Activated T-cell treated with anti-CD3 and anti-CD28 coated beads for 4 hours (primary cell): Measurements from ENCODE around the gene GAS7.
"Not testable (repeated sequence)": the region's sequence is repeated elsewhere in the genome, so short reads cannot be mapped to it uniquely, and the experiment has no call there.

Experiments used
- DNase-seq: peaks from one replicate; pipeline ENCODE4 v3.0.0-alpha.2; 2020

Gene GAS7

GRCh38 chr17:10045871-10046658 is 152.3 kb downstream of the GAS7 start:
- DNase-seq: no peak

DNA sequence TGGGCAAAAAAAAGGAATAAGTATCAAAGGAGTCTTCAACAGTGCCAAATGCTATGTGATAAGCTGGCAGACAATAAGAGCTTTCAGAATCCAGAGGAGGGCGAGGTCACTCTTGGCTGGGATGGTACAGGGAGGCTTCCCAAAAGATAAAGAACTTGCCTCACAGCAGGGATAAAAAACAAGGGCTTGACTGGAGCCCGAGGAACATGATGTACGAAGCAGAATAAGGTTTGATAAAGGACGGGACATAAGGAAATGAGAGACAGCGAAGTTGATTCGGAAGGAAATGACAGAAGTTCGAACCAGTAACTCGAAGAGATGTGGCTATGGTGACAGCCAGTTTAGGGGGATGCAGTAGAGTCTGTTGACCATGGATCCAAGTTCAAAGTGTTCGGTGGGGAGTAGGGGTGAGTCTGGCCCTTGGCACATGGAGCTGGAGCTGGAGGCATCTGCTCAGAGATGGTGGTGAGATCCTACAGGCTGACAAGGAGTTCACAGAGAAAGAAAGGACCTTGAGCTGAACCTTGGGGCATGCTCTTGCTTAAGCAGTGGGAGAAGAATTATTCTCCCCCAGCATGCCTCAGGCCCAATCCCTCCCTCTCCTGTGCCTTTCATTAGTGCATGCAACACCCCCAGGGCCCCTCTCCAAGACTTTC is 155.7 kb downstream of the GAS7 start:
- DNase-seq: no peak

DNA sequence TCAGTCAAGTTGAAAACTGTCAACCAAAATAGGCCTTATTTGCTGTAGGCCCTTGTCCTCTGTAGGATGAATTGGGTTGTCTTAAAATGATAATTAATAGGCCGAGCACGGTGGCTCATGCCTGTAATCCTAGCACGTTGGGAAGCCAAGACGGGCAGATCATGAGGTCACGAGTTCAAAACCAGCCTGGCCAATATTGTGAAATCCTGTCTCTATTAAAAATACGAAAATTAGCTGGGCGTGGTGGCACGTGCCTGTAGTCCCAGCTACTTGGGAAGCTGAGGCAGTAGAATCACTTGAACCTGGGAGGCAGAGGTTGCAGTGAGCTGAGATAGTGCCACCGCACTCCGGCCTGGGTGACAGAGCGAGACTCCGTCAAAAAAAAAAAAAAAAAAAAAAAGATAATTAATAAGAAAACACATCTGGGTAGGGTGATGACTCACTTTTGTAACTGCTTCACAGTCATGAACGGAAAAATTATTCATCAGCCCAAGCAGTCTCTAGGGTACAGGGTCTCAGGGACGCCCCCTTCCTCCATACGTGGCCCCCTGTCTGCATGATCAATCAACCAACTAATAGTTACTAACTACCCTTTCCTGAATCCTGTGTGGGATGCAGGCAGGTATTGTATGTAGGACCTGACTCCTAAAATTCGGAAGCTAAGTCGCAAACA is 156.4 kb downstream of the GAS7 start:
- DNase-seq: no peak

- DNase-seq: no peak
Observed at GRCh38 chr17:10041287-10041612, 157.2 kb downstream of the GAS7 start.

GRCh38 chr17:10036511-10037061 is 161.8 kb downstream of the GAS7 start:
- no peak for DNase-seq

GRCh38 chr17:10035885-10036284 is 162.5 kb downstream of the GAS7 start:
- no peak for DNase-seq

DNA sequence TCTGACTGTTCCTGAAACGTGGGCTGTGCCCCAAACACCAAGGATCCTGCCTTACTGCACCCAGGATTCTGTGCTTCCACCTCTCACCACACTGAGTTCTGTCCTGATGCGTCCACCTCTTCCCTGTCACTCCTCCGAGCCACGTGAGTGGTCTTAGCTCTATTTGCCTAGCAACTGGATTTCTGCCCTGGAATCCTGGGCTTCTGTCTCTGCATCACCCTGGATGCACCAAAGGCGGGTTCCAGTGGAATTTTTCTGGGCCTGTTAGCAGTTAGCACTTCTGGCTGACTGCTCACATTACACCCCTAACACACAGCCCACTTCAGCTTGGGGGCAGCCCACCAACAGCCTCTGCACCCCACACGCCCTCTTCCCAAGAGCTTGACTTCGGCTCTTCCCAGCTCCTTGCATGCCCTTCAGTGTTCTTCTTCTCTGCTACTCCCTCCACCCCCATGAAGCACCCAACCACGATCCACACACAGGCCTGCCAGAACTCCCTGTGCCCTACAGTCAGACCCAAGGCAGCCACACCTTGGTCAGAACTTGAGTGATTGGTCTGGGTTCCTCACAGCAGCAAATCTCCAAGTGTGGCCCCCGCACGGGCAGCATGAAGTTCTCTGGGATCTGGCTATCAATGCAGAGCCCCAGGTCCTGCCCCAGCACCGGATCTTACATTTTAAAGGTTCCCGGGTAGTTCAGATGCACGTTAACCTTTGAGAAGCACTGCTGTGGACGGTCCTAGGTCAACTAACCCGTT is 163.5 kb downstream of the GAS7 start:
- no peak for DNase-seq

DNA sequence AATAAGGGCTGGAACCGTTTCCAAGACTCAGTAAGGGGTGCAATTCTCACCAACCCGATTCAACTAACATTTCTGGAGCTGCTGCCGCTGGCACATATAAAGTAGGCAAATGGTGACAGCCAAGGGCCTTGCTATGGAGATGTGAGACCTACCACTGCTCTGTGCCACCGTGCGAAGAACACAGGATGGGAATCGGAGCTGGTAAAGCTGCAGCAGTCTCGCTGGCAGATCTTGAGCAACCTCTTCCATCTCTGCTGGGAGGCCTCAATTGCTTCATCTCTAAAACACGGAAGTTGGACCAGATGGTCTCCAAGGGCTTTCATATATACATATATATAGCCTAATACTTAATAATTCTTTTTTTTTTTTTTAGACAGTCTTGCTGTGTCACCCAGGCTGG is 164.4 kb downstream of the GAS7 start:
- no peak for DNase-seq

DNA sequence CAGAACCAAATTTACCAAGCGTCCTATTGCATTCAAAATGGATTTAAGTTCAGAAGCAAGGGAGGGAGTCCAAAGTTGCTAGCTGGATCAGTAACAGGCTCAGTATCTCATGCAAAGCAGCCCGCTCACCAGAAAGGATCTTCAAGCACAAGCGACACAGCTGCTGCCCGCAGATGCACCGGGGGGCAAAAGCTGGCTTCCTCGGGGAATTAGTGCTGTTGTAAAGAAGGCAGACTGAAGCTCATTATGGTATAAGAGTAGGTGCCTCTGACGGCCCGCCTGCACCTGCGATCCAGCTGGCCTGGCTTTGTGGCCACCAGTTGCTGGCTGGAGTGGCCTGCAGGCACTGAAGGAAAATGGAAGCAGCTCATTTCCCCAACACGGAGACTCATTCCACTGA is 165.0 kb downstream of the GAS7 start:
- no peak for DNase-seq

GRCh38 chr17:10032118-10032852 is 166.1 kb downstream of the GAS7 start:
- no peak for DNase-seq

- DNase-seq: no peak
Observed at GRCh38 chr17:10031606-10032005, 166.8 kb downstream of the GAS7 start.

DNA sequence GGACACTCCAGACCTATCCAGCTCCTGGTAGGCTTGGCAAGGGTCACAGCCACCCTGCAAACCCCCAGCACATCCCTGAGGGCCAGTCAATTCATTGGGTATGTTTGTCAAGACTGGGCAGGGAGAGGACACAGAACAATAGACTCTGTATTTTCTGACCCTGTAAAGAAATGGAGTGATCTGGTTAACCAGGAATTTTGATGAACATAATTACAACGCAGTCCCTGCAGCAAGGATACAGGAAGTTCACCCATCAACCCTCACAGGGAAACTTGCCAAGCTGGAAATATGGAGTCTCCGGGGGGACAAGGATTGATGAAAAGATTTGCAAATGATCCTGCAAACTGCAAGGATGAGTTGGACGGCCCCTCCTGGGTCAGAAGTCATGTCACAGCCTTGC is 167.3 kb downstream of the GAS7 start:
- no peak for DNase-seq

- no peak for DNase-seq
Observed at GRCh38 chr17:10029129-10029528, 169.3 kb downstream of the GAS7 start.

- no peak for DNase-seq
Observed at GRCh38 chr17:10025976-10026901, 172.2 kb downstream of the GAS7 start.

DNA sequence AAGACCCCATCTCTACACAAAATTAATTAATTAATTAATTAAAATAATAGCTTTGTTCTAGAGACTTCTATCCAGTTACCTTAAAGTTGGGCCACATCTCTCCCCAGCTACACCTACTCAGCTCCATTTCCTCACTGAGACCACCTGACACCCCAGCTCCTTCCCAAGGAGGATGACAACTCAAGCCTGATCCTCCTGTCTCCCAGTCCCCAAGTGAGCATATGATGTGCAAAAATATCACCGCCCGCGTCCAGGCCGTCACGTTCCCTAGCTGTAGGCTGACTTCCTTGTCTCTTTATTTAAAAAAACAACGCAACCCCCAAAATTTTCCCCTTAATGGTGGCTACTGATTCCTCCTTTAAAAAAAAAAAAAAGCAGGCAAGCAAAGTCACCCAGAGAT is 173.2 kb downstream of the GAS7 start:
- DNase-seq: no peak

DNA sequence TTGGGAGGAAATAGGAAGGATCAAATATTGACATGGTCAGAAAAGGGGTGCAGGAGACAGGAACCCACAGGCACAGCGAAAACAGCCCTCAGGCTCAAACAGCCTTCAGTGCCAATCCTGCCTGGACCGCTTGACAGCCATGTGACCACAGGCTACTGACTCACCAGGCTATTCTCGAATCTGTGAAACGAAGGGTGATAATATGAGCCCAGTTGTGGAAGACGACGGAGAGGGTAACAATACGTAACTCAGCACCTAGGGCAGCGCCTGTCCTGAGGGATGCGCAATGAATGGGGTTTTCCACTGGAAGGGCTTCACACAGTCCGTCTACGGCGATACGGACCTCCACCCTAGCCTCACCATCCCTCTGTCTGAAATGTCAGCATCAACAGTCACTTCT is 176.0 kb downstream of the GAS7 start:
- no peak for DNase-seq

DNA sequence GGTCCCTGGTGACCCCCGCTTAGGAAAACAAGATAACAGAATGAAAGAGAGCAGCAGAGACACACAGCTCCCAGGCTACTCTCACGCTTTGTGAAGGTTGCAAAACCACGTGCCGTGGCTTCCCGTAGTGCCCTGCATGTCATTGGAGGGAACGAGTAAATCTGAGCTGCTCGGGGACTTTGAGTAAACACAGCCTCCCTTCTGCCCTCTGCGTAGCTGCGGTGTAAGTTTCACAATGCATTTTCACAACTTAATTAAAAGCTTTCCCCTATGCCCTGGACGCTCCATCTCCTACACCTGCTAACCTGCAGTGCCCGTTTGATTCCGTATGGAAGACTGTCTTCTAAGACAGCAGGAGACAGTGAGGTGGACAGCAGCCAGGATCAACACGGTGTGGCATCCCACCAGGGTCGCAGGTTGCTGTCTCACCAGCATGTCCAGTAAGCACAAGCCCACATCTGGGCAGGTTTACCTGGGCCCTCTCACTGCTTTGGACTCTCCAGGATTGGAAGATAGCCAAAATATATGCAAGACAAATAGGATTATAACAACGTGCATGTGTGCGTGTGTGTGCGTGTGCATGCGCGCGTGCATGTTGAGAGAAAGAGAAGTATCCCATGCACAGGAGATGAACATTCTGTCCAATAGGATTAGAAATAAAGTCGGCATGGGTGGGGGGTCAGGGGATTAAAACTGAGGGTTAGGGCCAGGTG is 177.0 kb downstream of the GAS7 start:
- DNase-seq: no peak

DNA sequence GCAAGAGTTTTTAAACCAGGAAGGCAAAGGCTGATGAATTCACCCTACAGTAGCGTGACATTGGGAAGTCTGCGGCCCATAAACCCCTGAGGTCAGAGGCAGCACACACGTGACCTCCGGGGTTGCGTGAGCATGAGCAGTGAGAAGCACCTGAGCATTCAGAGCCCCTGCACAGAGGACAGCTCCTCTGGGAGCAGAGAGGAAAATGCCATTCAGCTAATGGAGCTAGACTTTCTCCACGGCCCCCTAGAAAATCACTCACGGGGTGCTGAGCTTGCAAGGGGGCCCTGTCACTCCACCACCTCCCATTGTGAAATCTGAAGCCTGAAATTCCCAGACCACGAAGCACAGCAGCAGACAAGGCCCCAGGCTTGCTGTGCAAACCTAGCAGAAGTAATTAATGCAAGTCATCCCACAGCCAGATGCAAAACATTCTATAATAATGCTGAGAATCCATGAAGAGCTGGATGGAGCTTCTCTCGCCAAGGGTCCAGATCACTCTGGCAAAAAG is 178.4 kb downstream of the GAS7 start:
- DNase-seq: no peak

DNA sequence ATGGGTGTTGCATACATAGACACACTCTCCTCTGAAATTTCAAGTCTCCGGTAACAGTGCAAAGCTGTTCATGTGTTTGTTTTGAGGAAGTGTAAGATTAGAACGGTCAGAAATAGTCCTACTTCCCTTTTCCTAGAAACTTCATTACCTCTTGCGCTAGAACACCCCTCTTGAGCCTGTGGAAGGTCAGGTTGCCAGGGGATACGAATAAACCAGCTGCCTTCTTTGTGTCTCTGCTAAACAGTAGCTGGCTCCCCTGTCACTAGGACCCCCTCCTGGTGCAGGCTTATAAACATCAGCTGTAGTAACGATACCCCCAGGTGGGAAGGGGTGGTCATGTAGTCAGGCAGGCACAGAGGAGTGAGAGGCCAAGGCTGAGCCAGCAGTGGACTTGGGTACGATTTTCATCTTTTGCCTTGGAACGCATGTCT is 179.9 kb downstream of the GAS7 start:
- DNase-seq: no peak

GRCh38 chr17:10016958-10017570 is 181.3 kb downstream of the GAS7 start:
- DNase-seq: not testable (repeated sequence)
